GM19239 (cell line): ENCODE data around the gene DUOX1.

Experiments used
- DNase-seq: peaks from one replicate; pipeline ENCODE4 v3.0.0; 2011; ENCODE audit warnings: low spot score; ENCODE audit not compliant: insufficient read length
- FAIRE-seq: peaks from 2 replicates; lab custom pipeline; 2011; peaks lifted over from hg19 to GRCh38; lab: Jason Lieb, UNC

DUOX1 gene

GRCh38 chr15:45162771-45163507 lies 33.1 kb downstream of the DUOX1 start:
- peak; percentile 86 for FAIRE-seq
- peak; percentile 93 for DNase-seq

DNA sequence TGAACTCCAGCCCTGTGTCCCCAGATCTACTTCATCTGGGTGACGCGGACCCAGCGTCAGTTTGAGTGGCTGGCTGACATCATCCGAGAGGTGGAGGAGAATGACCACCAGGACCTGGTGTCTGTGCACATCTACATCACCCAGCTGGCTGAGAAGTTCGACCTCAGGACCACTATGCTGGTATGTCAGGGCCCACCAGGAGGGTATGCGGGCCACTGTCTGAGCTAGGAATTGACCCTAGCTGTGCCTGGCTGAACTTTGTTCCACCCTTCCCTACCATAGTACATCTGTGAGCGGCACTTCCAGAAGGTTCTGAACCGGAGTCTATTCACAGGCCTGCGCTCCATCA lies 33.7 kb downstream of the DUOX1 start:
- DNase-seq: no peak
- FAIRE-seq: no peak

GRCh38 chr15:45164914-45165313 lies 35.1 kb downstream of the DUOX1 start:
- FAIRE-seq (no peak), DNase-seq (no peak)

GRCh38 chr15:45165536-45165935 lies 35.7 kb downstream of the DUOX1 start:
- DNase-seq: no peak
- FAIRE-seq: no peak

DNA sequence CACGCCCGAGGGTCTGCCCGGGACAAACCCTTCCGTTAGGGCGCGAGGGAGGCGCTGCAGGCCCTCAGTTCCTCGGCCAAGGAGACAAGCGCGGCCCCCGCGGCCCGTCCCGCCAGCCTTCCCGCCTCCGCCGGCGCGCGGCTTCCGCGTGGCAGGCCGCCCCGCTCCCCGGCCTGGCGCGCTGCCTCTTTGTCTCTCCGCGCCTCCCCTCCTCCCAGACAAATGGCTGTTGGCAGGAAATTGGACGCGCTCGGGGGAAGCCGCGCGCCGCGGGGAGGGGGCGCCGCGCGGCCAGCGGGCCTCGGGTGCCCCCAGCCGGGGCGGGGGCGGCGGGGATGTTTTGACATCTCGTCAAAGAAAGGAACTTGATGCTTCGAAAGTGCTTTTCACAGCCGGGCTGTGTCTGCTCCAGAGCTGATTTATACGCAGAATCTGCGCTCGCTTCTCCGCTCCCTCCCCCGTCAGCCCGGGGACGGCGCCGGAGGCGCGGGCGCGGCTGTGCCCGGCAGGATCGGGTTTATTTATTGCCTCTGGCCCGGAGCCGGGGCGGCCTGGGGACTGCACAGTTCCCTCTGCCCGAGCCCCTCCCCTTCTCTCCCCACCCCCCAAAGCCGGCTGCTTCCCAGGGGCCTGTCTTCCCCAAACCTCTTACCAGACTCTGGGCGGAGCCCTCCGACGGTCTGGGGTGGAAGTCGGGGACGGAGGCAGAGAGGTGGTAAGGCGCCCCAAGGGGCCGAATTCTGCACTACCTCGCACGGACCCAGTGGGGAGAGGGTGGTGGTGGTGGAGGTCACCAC lies 37.2 kb downstream of the DUOX1 start:
- DNase-seq: peak; percentile 96
- peak; percentile 94 for FAIRE-seq

DNA sequence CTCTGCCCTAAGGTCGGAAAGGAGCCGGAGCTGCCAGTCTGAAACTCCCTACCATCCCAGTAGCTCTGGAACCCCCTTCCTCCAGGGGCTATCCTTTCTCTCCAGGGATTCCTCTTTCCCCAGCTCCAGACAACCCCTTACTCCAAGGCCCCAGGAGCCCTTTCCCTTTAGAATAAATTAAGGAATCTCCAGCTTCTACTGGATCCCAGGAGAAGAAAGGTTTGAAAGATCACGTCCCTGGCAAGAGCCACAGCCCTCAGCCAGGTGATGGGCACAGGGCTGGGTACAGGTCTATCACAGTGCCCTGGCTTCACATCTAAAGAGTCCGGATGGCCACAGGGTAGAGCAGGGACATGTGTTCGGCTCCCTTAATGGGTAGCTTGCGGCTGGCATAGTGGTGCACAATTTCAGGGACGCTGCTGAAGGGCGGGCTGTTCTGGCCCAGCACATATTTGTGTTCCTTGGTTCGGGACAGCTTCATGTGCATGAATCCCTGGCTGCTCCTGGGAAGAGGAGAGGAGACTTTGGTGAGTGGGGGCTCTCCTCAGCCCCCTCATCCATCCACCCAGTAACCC lies 37.9 kb downstream of the DUOX1 start:
- DNase-seq: no peak
- no peak for FAIRE-seq

DNA sequence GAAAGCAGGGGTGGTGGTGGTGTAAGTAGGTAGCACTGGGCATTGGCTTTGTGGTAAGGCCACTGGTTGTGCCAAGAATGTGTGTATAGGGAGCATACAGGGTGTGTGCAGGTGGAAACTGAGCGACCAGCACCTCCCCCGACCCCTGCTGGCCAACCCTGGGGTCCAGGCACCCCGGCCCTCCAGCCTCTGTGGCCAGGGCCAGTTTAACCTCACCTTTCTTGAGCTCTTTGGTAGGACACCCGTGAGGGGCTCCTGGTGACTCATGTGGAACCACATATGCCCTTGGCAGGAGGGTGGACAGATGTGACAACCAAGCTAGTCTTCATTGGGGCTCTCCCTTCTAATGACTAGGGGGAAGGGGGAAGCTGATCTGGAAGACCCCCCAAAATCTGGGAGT lies 38.5 kb downstream of the DUOX1 start:
- no peak for DNase-seq
- no peak for FAIRE-seq

GRCh38 chr15:45168751-45169551 lies 39.2 kb downstream of the DUOX1 start:
- DNase-seq (no peak), FAIRE-seq (no peak)

GRCh38 chr15:45169608-45170480 lies 40.0 kb downstream of the DUOX1 start:
- FAIRE-seq: no peak
- no peak for DNase-seq

DNA sequence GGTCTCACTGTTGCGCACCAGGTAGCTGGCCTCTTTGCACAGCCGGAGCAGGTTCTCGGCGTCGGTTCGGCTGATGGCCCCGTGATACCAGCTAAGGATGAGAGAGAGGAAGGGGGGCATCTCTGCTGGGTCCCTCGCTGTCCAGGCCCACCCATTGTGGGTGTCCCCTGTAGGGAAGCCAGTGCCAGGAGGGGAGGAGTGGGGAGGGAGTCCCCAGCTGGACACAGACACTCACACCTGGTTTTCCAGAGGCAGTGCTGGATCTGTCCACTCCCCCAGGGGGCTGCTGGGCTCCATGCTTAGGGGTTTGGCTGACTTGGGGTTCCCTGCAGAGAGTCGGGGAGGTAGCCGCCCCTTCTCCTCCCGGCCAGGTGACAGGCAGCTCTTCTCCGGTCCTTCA lies 42.1 kb downstream of the DUOX1 start:
- no peak for DNase-seq

DNA sequence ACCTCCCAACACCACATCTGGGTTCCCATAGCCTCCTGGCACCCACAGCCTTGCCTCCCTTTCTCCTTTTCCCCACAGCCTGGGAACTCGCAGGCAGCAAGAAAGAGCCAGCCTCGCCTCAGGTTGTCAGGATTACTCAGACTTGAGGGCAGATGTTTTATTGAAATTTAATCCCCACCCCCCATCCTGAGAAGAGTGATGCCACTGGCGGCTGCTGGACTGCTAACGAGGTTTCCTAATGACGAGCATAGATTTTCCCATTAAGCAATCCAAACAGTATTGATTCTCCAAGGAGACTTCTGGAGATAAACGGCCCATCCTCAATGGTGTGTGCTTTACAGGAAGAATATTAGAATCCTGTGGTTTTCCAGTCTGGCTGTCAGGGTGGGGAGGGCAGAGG lies 44.3 kb downstream of the DUOX1 start:
- FAIRE-seq: no peak
- DNase-seq: no peak

More for the DNA sequence above, 42.1 kb downstream of the DUOX1 start:
- no peak for FAIRE-seq

DNA sequence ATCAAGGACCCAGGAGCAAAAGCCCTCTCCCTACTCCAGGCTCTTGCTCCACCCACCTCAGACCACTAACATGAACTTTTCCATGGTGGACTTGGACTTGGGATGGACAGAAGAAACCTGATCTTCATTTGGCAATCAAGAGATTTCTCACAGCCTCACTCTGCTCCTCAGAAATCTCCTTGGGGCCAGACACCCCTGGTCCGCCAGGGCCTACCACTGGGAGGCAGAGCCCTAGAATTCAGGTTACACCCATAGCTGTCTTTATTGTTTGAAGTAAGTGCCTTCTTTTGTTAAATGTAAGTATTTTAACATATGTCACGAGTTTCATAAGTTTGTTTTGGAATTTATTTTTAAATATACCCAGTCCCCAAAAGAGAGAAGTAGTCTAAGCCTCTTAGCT lies 44.8 kb downstream of the DUOX1 start:
- FAIRE-seq (no peak), DNase-seq (no peak)

DNA sequence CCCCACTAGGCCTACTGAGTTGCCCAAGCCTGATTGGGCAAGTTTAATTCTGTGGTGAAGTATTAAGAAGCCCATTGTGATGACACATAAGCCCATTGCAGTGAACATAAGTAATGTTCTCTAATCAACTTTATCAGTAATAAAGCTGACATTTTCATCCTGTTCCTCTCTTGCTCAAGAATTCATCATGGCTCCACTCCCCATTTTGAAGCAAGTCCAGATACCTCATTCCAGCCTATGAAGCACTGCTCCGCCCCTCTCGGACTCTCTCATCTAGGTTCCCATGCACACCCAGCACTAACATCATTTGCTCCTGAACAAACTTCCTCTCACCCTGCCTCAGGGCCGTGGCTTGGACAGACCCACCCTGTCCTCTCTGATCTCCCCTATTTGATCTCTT lies 47.5 kb downstream of the DUOX1 start:
- FAIRE-seq: no peak
- no peak for DNase-seq

- peak; percentile 84 for FAIRE-seq
Observed at GRCh38 chr15:45179221-45179985, 49.6 kb downstream of the DUOX1 start.

GRCh38 chr15:45180201-45180600 lies 50.4 kb downstream of the DUOX1 start:
- no peak for FAIRE-seq
- no peak for DNase-seq

More at GRCh38 chr15:45179221-45179985, 49.6 kb downstream of the DUOX1 start:
- DNase-seq: no peak

- FAIRE-seq (no peak), DNase-seq (no peak)
Observed at GRCh38 chr15:45180648-45181436, 51.0 kb downstream of the DUOX1 start.

DNA sequence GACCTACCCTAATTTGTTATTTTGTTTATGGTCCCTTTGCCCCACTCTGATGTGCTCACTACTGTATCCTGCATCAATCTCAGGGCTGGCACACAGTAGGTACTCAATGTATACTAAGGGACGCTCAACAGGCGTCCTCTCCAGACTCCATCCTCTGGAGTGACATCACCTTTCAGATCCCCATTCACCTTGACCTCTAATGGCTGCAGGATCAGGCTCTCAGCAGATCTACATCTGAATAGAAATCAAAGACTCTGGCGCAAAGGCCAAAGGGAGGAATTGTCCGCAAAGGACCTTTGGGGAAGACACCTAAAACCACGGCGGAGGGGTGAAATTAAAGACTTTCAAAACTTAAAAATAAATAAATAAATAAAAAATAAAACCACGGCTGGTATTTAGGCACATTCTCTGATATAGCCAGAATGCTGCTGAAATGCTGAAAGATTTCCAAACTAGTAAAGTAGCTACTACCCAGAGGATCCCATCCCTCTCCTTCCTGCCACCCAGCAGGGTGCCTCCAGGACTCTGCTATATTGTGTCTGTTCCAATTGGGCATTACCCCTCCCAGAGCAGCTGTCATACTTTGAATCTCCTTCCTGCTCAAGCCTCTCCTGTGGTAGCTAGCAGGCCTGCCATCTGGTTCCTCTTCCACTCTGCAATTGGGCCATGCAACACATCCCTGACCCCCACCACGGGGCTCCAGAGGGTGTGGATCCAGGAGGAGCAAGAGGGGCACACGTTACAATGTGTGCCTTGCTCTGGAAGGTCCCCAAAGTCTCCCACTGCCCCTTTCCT lies 51.9 kb downstream of the DUOX1 start:
- FAIRE-seq: no peak
- DNase-seq: no peak
